Stimulated activated CD8-positive, alpha-beta memory T cell treated with anti-CD3 and anti-CD28 coated beads, Interleukin-7, amount 100 ng/mL, for 24 hours (primary cell): ENCODE results near the gene PEA15.

Experiments used
- DNase-seq: peaks from one replicate; pipeline ENCODE4 v3.0.0-alpha.2; 2020; ENCODE audit warnings: low read depth

Gene PEA15

GRCh38 chr1:160208557-160209320 is 3.6 kb downstream of the PEA15 start:
- DNase-seq: no peak

DNA sequence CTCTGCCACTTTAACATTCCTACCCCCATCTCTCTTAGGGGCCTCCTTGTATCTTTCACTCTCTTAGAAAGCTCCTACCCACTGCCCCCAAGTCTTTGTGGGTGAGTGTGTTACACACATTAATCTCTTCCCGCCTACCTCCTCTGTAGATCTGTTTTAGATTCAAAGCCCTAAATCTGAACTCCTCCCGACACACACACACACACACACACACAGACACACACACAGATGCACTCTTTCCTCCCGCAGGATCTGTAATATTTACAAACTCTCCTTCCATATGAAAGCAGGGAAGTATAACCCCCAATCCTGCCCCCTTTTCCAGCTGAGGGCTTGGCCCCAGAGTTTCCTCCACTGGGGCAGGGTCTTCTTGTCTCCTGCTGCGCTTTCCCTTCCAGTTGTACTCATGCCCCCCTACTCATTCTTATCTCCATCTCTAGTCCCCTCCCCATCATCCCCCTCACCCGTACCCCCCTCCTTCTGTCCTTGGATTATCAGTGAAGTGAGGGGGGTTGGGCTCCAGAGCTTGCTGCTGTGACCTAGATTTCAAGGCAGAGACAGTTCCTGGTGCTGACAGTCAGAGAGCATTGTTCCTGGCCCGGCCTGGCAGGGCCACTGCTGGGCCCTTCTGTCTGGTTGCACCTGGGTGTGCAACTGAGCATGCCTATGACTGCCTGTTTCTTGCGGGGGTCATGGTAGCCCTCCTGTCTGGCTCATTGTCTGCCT is 4.3 kb downstream of the PEA15 start:
- DNase-seq: no peak

DNA sequence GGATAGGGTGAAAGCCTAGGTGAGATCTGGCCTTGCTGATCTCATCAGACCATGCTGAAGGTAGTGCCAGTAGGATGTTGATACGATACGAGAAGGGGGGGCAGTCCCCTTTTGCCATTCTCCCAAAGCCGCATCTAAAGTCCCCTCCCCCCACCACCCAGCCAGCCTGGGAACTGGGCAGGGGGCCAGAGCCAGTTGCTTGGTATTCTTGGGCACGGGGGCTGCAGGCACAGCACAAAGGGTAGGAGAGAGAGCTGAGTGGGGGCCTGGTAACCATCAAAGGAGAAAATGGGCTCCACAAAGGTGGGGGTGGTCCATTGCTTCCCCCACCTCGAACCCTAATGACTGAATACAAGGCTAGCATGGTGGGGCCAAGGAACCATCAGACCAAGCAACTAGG is 5.4 kb downstream of the PEA15 start:
- DNase-seq: no peak

- DNase-seq: no peak
Measured at GRCh38 chr1:160211046-160211790, 6.0 kb downstream of the PEA15 start.

DNA sequence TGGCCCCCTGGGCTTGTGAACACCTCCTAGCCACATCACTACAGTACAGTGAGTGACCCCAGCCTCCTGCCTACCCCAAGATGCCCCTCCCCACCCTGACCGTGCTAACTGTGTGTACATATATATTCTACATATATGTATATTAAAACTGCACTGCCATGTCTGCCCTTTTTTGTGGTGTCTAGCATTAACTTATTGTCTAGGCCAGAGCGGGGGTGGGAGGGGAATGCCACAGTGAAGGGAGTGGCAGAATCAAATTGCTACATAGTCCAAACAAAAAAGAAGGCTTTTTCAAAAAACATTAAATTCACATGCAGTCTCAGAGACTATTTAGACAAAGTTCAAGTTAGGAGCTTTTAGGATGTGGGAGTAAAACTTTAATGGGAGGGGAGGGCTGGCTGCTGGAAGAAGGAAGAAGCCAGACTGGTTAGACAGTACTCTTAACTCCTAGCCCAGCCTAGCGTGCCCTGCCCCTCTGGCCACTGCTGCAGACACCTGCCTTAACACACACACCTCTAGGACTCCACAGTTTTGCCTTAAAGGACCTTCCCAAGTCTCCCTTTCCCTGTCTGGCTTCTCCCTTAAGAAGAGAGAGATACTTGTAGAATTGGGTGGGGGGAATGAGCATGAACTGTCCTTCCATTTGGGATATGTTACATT is 9.4 kb downstream of the PEA15 start:
- DNase-seq: no peak

DNA sequence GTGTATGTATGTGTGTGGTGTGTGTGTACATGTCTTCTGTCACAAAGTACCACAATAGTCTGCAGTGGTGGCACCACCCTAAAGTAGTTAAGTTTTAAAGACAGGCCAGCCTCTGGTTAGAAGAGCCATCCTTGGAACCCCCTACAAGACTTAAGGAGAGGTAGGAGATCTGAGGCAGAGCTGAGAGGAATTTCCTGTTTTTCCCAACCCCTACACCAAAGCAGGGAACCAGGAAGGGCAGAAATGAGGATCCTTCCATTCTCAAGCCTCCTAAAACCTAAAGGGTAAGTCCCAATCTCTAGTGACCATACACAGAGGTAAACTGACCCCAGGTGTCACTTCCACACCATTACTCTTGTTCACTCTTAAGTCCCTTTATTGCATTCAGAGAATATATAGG is 11.1 kb downstream of the PEA15 start:
- no peak for DNase-seq

DNA sequence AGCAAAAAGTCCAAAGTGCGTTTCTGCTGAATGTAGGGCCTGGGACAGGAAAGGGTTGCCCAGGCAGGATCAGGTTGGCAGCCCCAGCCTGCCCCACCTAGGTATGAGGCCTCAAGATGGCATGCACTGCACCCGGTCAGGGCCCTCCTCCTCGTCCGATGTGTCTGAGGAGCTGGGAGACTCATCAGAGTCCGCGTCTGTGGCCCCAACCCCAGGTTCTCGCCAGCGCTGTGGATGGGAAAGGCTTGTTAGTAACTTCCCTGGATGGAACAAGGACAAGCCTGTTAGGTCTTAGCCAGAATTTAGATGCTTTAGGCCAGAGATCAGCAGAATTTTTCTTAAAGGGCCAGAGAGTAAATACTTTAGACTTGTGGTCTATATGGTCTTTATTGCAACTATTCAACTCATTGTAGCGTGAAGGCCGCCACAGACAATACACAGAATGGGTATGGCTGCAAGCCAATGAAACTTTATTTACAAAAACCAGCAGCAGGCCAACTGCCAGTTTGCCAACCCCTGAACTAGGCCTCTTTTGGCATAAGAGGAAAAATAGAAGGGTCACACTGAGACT is 12.4 kb downstream of the PEA15 start:
- DNase-seq: no peak

DNA sequence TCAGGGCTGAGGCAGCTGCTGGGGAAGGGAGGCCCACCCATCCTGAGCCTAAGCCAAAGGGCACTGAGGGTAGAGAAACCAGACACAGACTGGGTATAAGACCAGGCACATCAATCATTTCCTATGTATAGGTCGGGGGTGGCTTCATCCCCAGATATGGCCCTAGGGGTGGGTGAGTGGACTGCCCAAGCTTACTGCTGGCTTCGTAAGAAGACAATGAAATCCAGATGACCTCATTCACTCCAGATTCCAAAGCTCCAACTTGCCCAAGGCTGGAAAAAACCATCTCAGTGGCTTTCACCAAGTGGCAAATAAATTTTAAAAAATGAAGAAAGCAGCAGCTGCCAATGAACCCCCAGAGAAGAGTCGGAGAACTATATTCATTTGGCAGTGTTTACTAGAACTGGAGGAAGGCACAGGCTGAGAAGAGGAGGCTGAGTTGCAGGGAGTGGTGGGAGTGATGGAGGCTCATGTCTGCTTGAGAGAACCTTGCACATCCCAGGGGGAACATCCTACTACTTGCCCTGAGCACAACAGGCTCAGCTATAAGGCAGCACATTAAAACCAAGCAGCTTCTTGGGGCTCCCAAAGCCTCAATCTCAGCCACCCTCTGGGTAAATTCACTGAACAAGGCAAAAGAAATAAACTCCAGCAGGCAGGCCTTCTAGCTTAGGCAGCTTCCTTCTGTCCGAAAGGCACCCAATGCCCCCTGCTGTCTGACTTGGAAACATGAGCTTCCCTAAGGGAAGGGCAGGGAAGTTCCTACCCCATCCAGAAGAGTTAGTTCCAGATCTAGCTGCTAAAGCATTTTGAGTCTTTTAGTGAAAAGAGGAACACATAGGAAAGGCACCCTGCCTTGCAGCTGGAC is 14.1 kb downstream of the PEA15 start:
- DNase-seq: no peak

GRCh38 chr1:160220301-160220700 is 15.1 kb downstream of the PEA15 start:
- no peak for DNase-seq

- no peak for DNase-seq
Measured at GRCh38 chr1:160221089-160221488, 15.9 kb downstream of the PEA15 start.

GRCh38 chr1:160222546-160222945 is 17.4 kb downstream of the PEA15 start:
- no peak for DNase-seq

- no peak for DNase-seq
Measured at GRCh38 chr1:160224606-160225005, 19.4 kb downstream of the PEA15 start.

DNA sequence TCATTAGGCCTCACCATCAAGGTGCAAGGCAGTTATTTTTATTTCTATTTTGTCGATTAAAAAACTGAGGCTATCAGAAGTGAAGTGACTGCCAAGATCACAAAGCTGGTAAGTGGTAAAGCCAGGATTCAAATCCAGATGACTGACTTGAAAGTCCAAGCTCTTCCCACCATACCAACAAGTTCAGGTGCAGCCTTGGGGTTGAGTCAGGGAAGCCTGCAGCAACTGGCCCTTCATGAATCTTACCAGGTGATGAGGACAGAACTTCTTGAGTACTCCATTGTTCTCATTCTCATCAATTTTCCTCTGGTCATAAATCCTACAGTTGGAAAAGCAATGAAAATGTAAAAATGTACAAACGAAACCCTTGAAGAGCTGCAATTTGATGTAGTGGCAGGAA is 20.2 kb downstream of the PEA15 start:
- no peak for DNase-seq

DNA sequence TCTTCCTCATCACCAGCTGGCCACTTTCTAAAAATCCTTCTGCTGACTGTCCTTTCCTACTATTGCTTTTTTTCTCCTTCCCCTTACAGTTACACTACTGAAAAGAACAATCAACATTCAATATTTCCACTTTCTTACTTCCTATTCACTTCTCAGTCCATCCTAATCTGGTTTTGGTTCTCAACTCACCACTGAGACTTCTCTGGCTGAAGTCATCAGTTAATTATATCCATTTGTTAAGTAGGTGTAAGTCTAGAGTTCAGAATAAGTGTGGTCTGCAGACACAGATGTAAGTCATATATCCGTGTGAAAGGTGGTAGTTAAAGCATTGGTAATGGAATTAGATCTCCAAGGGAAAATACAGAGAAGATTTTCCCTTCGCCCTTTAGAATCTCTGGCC is 21.4 kb downstream of the PEA15 start:
- no peak for DNase-seq

DNA sequence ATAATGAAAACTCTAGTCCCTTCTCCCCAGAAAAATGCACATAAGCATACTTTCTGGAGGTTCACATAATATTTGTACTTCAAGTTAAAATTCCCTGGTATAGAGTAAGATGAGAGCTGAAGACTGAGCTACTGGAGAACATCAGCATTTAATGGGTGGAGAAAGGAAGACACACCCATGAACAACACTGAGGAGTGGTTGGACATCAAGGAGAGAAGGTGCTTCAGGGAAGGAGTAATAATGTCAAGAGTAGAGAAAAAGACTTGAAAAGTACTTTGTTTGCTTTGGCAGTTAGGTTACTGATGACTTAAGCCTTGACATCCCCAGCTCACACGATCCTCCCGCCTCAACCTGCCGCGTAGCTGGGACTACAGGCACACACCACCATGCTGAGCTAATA is 21.9 kb downstream of the PEA15 start:
- no peak for DNase-seq

DNA sequence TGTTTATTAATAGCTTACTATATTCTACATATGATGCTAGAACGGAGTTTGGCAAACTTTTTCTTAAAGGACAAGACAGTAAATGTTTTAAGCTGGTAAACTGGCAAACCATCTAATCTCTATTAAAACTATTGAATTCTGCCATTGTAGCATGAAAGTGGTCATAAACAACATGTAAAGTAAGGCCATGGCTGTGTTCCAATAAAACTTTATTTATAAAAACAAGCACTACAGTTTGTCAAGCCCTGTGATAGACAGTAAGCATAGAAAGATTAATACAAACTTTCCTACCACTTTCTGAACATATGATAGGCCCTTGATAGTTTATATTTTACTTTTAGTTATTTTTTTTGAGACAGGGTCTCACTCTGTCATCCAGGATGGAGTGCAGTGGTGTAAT is 22.4 kb downstream of the PEA15 start:
- DNase-seq: no peak

DNA sequence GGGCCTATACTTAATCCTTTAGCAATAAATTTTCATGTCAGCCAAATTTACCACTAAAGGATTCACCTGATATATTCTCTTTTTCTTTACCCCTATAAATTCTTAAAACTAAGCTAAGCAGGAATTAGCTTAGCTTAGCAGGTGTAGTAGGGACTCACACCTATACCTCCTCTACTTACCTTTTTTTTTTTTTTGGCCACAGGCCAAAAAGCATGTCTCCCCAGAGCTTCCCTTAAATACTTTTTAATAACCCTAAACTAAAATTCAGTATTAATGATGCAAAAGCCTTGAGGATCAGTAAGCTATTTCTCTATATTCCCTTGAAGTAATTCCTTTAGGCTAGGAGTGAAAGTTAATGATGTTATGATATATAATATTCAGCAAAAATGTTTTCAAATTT is 23.2 kb downstream of the PEA15 start:
- no peak for DNase-seq

- DNase-seq: no peak
Measured at GRCh38 chr1:160232911-160233310, 27.7 kb downstream of the PEA15 start.

GRCh38 chr1:160236806-160237205 is 31.6 kb downstream of the PEA15 start:
- DNase-seq: no peak

GRCh38 chr1:160237558-160237957 is 32.4 kb downstream of the PEA15 start:
- no peak for DNase-seq

DNA sequence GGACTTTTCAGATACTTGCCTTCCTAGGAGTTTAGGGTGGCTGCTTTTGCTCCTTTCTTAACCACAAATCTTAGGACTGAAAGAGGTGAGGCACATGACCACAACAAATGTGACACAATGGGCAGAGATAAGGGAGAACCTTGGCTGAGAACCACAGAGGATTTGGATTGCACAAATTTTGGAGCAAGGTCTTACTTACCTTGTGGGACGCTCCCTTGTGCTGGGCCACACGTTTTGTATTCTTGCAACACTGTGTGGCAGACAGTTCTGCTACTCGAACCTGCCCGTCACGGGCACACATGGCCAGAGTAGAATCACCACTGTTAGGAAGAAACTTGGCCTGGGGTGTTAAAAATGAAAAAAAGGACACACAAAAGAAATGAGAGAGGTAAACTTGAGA is 33.2 kb downstream of the PEA15 start:
- DNase-seq: no peak
